H9 (cell line): ENCODE data around the gene BLACAT1. TPM values are rescaled to one million over a fixed set of nuclear protein-coding genes. Genes with fewer than 3 reads are reported as not detected.

Source experiments
- DNase-seq: peaks from one replicate; pipeline ENCODE4 v3.0.0-alpha.2; 2017
- H2AFZ ChIP-seq: one replicate; pipeline ENCODE4 v1.6.1; 2013; ENCODE audit warnings: mild to moderate bottlenecking, low read length, control low read depth, moderate library complexity
- H2AK5ac ChIP-seq: 2 replicates; pipeline ENCODE4 v1.6.1; 2013; ENCODE audit warnings: low read length, control low read depth, mixed read lengths; ENCODE audit not compliant: insufficient read length
- H2BK120ac ChIP-seq: one replicate; pipeline ENCODE4 v1.6.1; 2013; ENCODE audit warnings: low read depth, mild to moderate bottlenecking, low read length, control low read depth, inconsistent platforms; ENCODE audit not compliant: poor library complexity, severe bottlenecking
- H2BK12ac ChIP-seq: 2 replicates; pipeline ENCODE4 v1.6.1; 2013; ENCODE audit warnings: low read length, control low read depth, mixed read lengths, low read depth; ENCODE audit not compliant: insufficient read length
- H2BK15ac ChIP-seq: 2 replicates; pipeline ENCODE4 v1.6.1; 2013; ENCODE audit warnings: low read depth, low read length, control low read depth
- H2BK20ac ChIP-seq: one replicate; pipeline ENCODE4 v1.6.1; 2013; ENCODE audit warnings: low read depth, mild to moderate bottlenecking, low read length, control low read depth, inconsistent platforms; ENCODE audit not compliant: poor library complexity, severe bottlenecking
- H2BK5ac ChIP-seq: 2 replicates; pipeline ENCODE4 v1.6.1; 2013; ENCODE audit warnings: low read length, control low read depth, mixed read lengths; ENCODE audit not compliant: insufficient read length
- H3K14ac ChIP-seq: 2 replicates; pipeline ENCODE4 v1.6.1; 2013; ENCODE audit warnings: low read length, control low read depth; ENCODE audit not compliant: insufficient read depth
- H3K18ac ChIP-seq: 2 replicates; pipeline ENCODE4 v1.6.1; 2013; ENCODE audit warnings: low read depth, mild to moderate bottlenecking, mixed read lengths, low read length, control low read depth; ENCODE audit not compliant: insufficient read length
- H3K23ac ChIP-seq: 2 replicates; pipeline ENCODE4 v1.6.1; 2013; ENCODE audit warnings: low read length, control low read depth, mixed read lengths, low read depth; ENCODE audit not compliant: insufficient read length
- H3K23me2 ChIP-seq: 2 replicates; pipeline ENCODE4 v1.6.1; 2013; ENCODE audit warnings: low read depth, mild to moderate bottlenecking, mixed read lengths, low read length, control low read depth; ENCODE audit not compliant: insufficient read length, poor library complexity, severe bottlenecking
- H3K27ac ChIP-seq: 2 replicates; pipeline ENCODE4 v1.5.1; 2013; ENCODE audit warnings: low read length, control low read depth, mixed read lengths, low read depth; ENCODE audit not compliant: insufficient read length
- H3K27me3 ChIP-seq: 2 replicates; pipeline ENCODE4 v1.6.1; 2013; ENCODE audit warnings: low read length, control low read depth, inconsistent platforms; ENCODE audit not compliant: insufficient read depth
- H3K4ac ChIP-seq: 2 replicates; pipeline ENCODE4 v1.6.1; 2013; ENCODE audit warnings: low read depth, mild to moderate bottlenecking, control low read depth, inconsistent platforms, low read length, moderate library complexity
- H3K4me1 ChIP-seq: 2 replicates; pipeline ENCODE4 v1.6.1; 2013; ENCODE audit warnings: low read length, control low read depth, inconsistent platforms; ENCODE audit not compliant: insufficient read depth
- H3K4me2 ChIP-seq: 2 replicates; pipeline ENCODE4 v1.6.1; 2013; ENCODE audit warnings: low read length, control low read depth, mixed read lengths; ENCODE audit not compliant: insufficient read length, insufficient read depth
- H3K56ac ChIP-seq: 2 replicates; pipeline ENCODE4 v1.6.1; 2013; ENCODE audit warnings: low read depth, mild to moderate bottlenecking, mixed read lengths, low read length, control low read depth; ENCODE audit not compliant: insufficient read length
- H3K79me1 ChIP-seq: 2 replicates; pipeline ENCODE4 v1.6.1; 2013; ENCODE audit warnings: low read depth, mild to moderate bottlenecking, moderate library complexity, low read length, control low read depth, inconsistent platforms; ENCODE audit not compliant: insufficient read depth, poor library complexity, severe bottlenecking
- H3K79me2 ChIP-seq: 2 replicates; pipeline ENCODE4 v1.6.1; 2013; ENCODE audit warnings: low read length, control low read depth, inconsistent platforms; ENCODE audit not compliant: insufficient read depth
- H3K9ac ChIP-seq: 2 replicates; pipeline ENCODE4 v1.6.1; 2013; ENCODE audit warnings: low read length, control low read depth, mixed read lengths; ENCODE audit not compliant: insufficient read length; ENCODE audit errors: extremely low read depth
- H3K9me3 ChIP-seq: one replicate; pipeline ENCODE4 v1.6.1; 2013; ENCODE audit warnings: low read depth, low read length, inconsistent platforms; ENCODE audit not compliant: control insufficient read depth
- H3T11ph ChIP-seq: one replicate; pipeline ENCODE4 v1.6.1; 2013; ENCODE audit warnings: mild to moderate bottlenecking, low read length, control low read depth, inconsistent platforms
- H4K20me1 ChIP-seq: one replicate; pipeline ENCODE4 v1.6.1; 2013; ENCODE audit not compliant: control insufficient read depth, insufficient read length, insufficient read depth
- H4K5ac ChIP-seq: 2 replicates; pipeline ENCODE4 v1.6.1; 2013; ENCODE audit warnings: low read depth, mild to moderate bottlenecking, mixed read lengths, low read length, control low read depth; ENCODE audit not compliant: insufficient read length
- H4K8ac ChIP-seq: replicated peaks from 2 replicates; pipeline ENCODE4 v1.6.1; 2013; ENCODE audit warnings: low read length, control low read depth, mixed read lengths, low read depth; ENCODE audit not compliant: insufficient read length
- H4K91ac ChIP-seq: 2 replicates; pipeline ENCODE4 v1.6.1; 2013; ENCODE audit warnings: low read depth, mild to moderate bottlenecking, moderate library complexity, mixed read lengths, low read length, control low read depth; ENCODE audit not compliant: insufficient read length
- H3K27ac Mint-ChIP-seq, 3 experiments: 2 replicates in 2 of 3; 3 replicates in 1 of 3; pipeline ENCODE4 v1.8.0; 2020 to 2021; ENCODE audit warnings: mixed read lengths in 3 of 3, mild to moderate bottlenecking in 1 of 3, moderate library complexity in 1 of 3
- H3K27me3 Mint-ChIP-seq: 2 replicates; pipeline ENCODE4 v1.8.0; 2021; ENCODE audit warnings: low read depth, mild to moderate bottlenecking, moderate library complexity, mixed read lengths
- H3K36me3 Mint-ChIP-seq, 3 experiments: 2 replicates in 2 of 3; 3 replicates in 1 of 3; pipeline ENCODE4 v1.8.0; 2020 to 2021; ENCODE audit warnings: low read depth in 3 of 3, mixed read lengths in 3 of 3; ENCODE audit not compliant: insufficient read depth in 1 of 3
- H3K4me1 Mint-ChIP-seq, 2 experiments: 2 replicates each; pipeline ENCODE4 v1.8.0; 2020; ENCODE audit warnings: mixed read lengths in 2 of 2
- H3K4me3 Mint-ChIP-seq, 2 experiments: 2 replicates in 1 of 2; 3 replicates in 1 of 2; pipeline ENCODE4 v1.8.0; 2020 to 2021; ENCODE audit warnings: mild to moderate bottlenecking in 2 of 2, mixed read lengths in 2 of 2, moderate library complexity in 1 of 2
- H3K9me3 Mint-ChIP-seq, 2 experiments: 2 replicates in 1 of 2; 3 replicates in 1 of 2; pipeline ENCODE4 v1.8.0; 2020; ENCODE audit warnings: mild to moderate bottlenecking in 2 of 2, mixed read lengths in 2 of 2, moderate library complexity in 1 of 2
- WGBS: extraction: QIAGEN DNeasy Blood & Tissue Kit; methylation state at CpG from one replicate; pipeline ENCODE4 v1.1.7; 2013; ENCODE audit warnings: missing lambda C conversion rate, low lambda C conversion rate, mixed read lengths; ENCODE audit not compliant: insufficient read length; ENCODE audit errors: extremely low coverage; 5-methylcytosine and 5-hydroxymethylcytosine counted together
- total RNA-seq: library from RNA; stranded (reverse); gene quantifications from 2 replicates; pipeline ENCODE4 v1.2.1, GENCODE V29; 2021
- TF ChIP-seq, protein P1 (sequence below): fragments of 200-600 bp; sonication (generic); conservative IDR thresholded peaks from 3 replicates; pipeline ENCODE4 v1.8.0; 2021; ENCODE audit warnings: antibody characterized with exemption, mild to moderate bottlenecking

The BLACAT1 gene
- total RNA-seq, 1 experiment from 2014 or later: 4.0 TPM

DNA sequence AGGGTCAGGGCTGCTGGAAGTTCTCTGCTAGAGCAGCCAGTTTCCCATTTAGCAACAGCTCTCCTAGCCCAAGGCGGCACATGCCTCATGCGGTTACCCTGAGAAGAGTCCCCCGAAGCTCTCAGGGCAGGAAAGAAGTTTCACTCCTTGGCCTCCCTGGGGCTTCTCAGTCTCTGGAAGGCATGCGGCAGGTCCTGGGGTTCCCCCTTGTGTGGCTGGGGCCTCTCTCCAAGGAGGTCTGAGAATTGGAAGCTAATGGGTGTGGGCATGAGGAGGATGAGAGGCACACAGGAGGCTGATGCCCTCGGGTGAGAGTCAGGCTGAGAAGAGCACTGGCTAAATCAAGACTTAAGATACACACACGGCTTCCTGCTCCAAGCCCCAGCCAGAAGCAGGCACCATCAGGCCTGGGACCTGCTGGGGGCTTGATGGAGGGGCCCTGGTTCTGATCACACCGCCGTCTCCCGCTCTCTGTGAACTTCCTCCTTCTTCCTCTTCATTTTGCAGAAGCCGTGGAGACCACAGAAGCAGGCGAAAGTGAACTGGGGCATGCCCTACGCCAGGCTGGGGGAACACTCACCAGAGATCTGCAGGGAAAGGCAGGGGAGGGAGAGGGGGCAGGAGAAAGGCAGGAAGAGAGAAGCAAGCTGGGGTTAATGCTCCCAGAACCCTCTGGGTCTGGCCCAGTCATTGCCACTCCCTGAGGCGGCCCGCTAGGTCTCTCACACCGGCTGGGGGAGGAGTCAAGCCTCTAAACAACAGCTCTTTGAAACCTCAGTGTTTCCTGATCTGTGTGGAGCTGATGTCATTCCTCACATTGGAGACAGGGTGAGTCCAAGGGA, 15.1 kb downstream of the BLACAT1 start:
- Mint-ChIP-seq H3K4me3 (peak overlapping the region in 1 of 2 experiments; percentile 5; a peak in 1 of 5 replicates), H3K9me3 (no peaks in the 10 kb centered on the region), H3K36me3 (peaks cover 0 to 7% (median 5%) of the 10 kb centered on the region in 3 experiments; a peak in 5 of 7 replicates), H3K27me3 (peaks cover 28% of the 10 kb centered on the region), H3K4me1 (peaks cover 64 to 78% of the 10 kb centered on the region in 2 experiments), H3K27ac (peak overlapping the region; percentile 84 to 93 (median 92); a peak in 5 of 7 replicates)
- no peak overlapping the region for H3K4ac ChIP-seq
- no peak overlapping the region for H3K18ac ChIP-seq
- no peak overlapping the region for H3K4me2 ChIP-seq
- no peak overlapping the region for H2AK5ac ChIP-seq
- H3K27ac ChIP-seq: no peak overlapping the region
- TF ChIP-seq, protein P1, sequence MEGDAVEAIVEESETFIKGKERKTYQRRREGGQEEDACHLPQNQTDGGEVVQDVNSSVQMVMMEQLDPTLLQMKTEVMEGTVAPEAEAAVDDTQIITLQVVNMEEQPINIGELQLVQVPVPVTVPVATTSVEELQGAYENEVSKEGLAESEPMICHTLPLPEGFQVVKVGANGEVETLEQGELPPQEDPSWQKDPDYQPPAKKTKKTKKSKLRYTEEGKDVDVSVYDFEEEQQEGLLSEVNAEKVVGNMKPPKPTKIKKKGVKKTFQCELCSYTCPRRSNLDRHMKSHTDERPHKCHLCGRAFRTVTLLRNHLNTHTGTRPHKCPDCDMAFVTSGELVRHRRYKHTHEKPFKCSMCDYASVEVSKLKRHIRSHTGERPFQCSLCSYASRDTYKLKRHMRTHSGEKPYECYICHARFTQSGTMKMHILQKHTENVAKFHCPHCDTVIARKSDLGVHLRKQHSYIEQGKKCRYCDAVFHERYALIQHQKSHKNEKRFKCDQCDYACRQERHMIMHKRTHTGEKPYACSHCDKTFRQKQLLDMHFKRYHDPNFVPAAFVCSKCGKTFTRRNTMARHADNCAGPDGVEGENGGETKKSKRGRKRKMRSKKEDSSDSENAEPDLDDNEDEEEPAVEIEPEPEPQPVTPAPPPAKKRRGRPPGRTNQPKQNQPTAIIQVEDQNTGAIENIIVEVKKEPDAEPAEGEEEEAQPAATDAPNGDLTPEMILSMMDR: no peak
- no peaks in the 10 kb centered on the region for H3K27me3 ChIP-seq
- peak; percentile 84 for DNase-seq
- no peak overlapping the region for H2BK5ac ChIP-seq
- no peak overlapping the region for H2BK20ac ChIP-seq
- no peak overlapping the region for H4K8ac ChIP-seq
- H2BK120ac ChIP-seq: no peak overlapping the region
- H2BK12ac ChIP-seq: no peak overlapping the region
- H3K9ac ChIP-seq: no peak overlapping the region
- H2AFZ ChIP-seq: no peak overlapping the region
- no peak overlapping the region for H3K14ac ChIP-seq
- H3T11ph ChIP-seq: no peak overlapping the region
- peaks cover 36% of the 10 kb centered on the region; the same call in 1 of the 2 replicates for H3K4me1 ChIP-seq
- H3K23me2 ChIP-seq: no peaks in the 10 kb centered on the region
- no peak overlapping the region for H4K91ac ChIP-seq
- no peaks in the 10 kb centered on the region for H4K20me1 ChIP-seq
- no peak overlapping the region for H2BK15ac ChIP-seq
- no peaks in the 10 kb centered on the region for H3K9me3 ChIP-seq
- H4K5ac ChIP-seq: no peak overlapping the region
- no peaks in the 10 kb centered on the region for H3K79me2 ChIP-seq
- no peak overlapping the region for H3K23ac ChIP-seq
- no CpG with 5 or more reads among the region's 15 CpGs for WGBS
- H3K79me1 ChIP-seq: no peaks in the 10 kb centered on the region
- no peak overlapping the region for H3K56ac ChIP-seq
